Uterus (tissue), 2 donors: ENCODE data around the gene GMDS.

Experiments
- POLR2A ChIP-seq, 2 donors: fragments of 450-650 bp; IDR thresholded peaks; one replicate each; pipeline ENCODE4 v1.6.1; 2016; ENCODE audit warnings: antibody characterized with exemption in 2 of 2, mild to moderate bottlenecking in 1 of 2, moderate library complexity in 1 of 2
- TF ChIP-seq, protein P1 (sequence below), 4 experiments: fragments of 200-600 bp in 2 of 4; fragments of 450-650 bp in 2 of 4; sonication (generic) in 2 of 4; IDR thresholded peaks; one replicate each; pipeline ENCODE4 v1.5.1; 2016 to 2019; ENCODE audit warnings: antibody characterized with exemption in 4 of 4, mild to moderate bottlenecking in 2 of 4, moderate library complexity in 1 of 4

DNA sequence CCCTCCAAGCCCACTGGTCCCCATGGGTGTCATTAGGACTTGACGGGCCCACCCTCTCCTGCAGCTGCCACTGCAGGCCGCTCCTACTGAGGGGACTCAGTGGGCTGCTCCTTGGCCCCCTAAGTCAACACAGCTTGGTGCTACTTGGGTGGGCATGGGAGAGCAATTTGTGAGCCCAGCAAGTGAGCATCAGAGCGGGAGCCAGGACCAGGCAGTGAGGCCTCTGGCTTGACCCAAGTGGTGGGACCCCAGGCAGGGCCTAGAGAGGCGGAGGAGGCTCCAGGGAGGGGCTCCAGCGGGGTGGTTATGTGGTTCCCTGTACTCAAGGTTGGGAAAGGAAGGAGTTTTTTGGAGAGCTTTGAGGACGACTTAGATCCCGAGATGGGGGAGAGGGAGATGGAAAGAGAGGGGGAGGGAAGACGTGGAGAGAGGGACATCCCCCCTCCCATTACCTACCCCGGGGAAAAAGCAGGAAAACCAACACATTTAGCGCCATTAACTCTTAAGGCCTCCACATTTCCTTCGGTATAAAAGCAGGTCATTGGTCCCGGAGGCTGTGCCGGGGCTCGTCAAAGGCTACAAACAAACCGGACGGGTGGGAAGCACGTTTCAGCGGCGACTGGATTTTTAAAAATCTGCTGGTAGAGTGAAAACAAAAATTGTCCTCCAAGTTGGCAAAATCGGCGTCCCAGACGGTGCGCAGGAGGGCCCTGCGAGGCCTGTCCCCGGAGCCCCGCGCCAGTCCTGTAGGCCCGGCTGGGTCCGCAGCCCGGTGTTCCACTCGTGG lies 626.9 kb downstream of the GMDS start:
- TF ChIP-seq, protein P1, sequence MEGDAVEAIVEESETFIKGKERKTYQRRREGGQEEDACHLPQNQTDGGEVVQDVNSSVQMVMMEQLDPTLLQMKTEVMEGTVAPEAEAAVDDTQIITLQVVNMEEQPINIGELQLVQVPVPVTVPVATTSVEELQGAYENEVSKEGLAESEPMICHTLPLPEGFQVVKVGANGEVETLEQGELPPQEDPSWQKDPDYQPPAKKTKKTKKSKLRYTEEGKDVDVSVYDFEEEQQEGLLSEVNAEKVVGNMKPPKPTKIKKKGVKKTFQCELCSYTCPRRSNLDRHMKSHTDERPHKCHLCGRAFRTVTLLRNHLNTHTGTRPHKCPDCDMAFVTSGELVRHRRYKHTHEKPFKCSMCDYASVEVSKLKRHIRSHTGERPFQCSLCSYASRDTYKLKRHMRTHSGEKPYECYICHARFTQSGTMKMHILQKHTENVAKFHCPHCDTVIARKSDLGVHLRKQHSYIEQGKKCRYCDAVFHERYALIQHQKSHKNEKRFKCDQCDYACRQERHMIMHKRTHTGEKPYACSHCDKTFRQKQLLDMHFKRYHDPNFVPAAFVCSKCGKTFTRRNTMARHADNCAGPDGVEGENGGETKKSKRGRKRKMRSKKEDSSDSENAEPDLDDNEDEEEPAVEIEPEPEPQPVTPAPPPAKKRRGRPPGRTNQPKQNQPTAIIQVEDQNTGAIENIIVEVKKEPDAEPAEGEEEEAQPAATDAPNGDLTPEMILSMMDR (IDR thresholded peaks at IDR 0.05): no peak
- TF ChIP-seq POLR2A (IDR thresholded peaks at IDR 0.05): no peak
